GM18526 (cell line): ENCODE measurements around the gene CCND2.

Source experiments
- POLR2A ChIP-seq: IDR thresholded peaks from 3 replicates; pipeline ENCODE4 v1.6.1; 2011; ENCODE audit not compliant: insufficient read length; ENCODE audit errors: extremely low read depth

Gene CCND2

DNA sequence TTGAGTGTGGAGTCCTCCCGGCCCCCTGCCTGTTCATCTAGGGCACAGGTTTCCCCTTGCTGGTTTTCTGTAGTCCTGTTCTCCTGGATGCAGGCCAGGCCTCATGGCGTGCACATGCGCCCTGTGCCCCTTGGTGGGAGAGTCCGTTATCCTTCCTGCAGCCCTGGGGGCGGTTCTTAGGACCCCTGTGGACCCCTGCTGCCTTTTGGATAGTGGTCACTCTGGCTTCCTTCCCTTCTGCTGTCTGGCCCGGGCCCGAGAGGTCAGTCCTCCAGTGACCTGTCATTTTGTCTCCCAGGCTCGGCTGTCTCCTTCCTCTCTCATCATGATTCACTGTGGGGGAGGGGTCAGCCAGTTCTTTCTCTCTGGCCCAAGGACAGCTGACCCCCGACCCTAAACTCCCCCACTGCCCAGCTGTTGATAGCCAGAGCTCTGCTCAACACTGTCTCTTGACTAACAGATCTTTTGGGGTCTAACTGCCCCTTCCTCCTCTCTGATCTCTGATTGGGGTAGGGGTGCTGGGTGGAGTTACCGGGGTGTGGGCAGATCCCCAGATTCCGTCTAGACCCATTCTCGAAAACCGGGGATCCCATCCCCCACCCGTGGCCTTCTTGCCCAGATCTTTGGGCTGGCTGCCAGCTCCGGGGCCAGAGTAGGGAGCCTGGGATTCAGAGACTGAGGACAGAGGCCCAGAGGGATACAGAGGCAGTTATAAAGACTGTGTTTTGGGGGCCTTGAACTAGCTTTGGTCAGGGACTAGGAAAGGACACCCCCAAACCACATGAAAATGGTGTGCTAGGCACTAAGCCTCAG is 7.0 kb downstream of the CCND2 start:
- TF ChIP-seq POLR2A, result no peak

- TF ChIP-seq POLR2A, result no peak
Measured at GRCh38 chr12:4281173-4281654, 7.7 kb downstream of the CCND2 start.

GRCh38 chr12:4282103-4282891 is 8.7 kb downstream of the CCND2 start:
- TF ChIP-seq POLR2A, result no peak

GRCh38 chr12:4282892-4283511 is 9.4 kb downstream of the CCND2 start:
- TF ChIP-seq POLR2A, result peak; percentile 14

DNA sequence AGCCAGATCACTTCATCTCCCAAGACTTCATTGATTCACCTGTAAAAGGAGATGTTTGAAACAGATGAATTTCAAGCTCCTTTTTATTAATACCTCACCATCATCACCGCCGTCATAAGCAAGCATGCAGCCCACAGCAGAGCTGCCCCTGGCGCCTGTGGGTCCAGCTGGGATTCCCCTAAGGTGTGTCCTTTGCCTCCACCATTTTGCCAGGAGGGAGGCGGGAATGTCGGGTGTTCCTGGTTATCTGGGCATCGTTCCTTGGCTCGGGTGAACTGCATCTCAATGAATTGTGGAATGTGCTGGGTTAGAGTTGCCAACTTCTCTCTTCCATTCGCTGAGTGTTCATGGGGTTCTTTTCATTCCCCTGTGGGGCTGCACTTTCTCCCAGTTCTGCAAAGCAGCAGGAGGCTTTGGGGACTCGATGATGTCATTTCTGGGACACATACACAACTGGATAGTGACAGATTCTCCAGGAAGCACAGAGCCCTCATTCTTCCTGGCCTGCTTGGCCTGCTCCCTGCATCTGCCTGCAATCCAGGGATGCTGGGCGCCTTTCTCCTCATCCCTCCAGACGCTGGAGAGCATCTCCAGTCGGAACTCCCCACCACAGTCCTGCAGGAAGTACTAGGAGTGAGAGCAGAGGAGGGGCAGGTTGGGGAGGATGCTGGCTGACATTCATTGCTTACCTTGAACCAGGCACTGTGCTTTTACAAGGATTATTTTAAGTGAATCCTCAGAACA is 10.1 kb downstream of the CCND2 start:
- peak; percentile 2 for TF ChIP-seq POLR2A

DNA sequence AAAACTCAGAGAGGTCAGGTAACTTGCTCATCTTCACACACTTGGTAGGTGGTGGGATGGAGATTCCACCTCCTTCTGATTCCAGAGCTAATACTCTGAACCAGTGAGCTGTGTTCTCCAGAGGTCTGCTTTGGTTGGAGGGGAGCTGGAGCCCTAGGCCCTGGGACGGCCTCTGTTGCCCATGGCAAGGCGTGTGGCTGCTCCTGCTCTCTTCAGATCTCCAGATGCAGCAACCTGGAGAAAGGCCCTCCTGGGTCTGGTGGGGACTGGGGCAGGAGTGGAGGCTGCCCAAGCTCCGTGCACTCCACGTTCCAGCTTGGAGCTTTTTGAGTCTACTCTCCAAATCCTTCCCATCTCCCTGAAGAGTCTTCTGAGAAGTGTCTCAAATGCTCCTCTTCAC is 10.7 kb downstream of the CCND2 start:
- TF ChIP-seq POLR2A, result no peak

- TF ChIP-seq POLR2A, result no peak
Measured at GRCh38 chr12:4285070-4285469, 11.5 kb downstream of the CCND2 start.

DNA sequence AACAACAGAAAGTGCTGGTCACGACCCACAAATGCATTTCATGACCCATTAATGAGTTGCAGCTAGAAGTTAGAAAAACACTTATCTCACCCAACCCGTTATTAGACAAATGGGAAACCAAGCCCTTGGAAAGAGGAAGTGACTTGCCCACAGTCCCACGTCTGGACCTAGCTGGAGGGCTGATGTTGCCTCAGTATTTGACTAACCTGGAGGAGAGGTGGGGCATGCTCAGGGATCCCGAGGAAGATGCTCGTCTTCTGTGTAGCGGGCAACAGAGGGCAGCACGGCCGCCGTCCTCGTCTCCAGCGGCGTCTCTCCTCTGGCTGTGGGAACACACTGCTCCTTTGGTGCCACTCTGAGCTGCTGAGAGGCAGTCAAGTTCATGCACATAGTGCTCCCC is 12.7 kb downstream of the CCND2 start:
- TF ChIP-seq POLR2A, result no peak

- TF ChIP-seq POLR2A, result no peak
Measured at GRCh38 chr12:4286771-4287317, 13.3 kb downstream of the CCND2 start.

DNA sequence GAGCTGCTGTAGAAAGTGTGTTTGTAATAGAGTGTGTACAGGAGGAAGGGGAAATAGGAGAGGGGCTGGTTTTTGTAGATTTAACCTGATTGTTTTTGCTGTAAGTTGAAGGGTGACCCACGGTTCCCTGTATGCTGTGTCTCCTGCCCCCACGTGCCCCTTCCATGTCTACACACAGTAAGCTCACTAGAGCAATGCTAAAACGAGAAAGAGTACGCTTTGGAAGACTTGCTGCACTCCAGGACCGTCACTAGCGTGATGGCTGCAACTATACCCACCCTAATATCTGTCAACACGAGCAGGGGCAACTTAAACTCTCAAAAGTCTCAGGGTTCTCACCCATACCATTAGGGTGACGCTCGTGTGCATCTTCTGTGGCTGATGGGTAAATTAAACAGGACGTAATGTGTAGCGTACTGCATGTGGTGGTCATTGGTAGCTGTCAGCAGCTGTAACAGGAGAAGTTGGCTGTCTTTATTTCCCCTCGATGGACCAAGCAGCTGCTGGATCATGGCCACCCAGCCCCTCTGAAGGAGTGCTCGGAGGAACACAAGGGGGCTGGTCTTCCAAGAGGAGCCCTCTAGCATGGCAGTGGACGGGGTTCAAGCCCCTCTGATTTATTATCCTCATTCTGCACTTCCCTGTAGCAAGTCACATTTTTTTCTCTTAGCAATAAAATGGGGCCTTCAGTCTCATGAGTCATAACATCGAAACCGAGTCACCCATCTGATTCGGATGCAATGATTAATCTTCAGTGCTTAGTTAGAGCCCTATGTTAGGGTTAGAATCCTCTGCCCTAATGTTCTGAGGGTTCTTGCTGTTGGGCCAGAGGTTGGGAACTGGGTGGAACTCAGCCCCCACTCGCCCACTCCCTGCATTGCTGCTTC is 14.0 kb downstream of the CCND2 start:
- no peak for TF ChIP-seq POLR2A

DNA sequence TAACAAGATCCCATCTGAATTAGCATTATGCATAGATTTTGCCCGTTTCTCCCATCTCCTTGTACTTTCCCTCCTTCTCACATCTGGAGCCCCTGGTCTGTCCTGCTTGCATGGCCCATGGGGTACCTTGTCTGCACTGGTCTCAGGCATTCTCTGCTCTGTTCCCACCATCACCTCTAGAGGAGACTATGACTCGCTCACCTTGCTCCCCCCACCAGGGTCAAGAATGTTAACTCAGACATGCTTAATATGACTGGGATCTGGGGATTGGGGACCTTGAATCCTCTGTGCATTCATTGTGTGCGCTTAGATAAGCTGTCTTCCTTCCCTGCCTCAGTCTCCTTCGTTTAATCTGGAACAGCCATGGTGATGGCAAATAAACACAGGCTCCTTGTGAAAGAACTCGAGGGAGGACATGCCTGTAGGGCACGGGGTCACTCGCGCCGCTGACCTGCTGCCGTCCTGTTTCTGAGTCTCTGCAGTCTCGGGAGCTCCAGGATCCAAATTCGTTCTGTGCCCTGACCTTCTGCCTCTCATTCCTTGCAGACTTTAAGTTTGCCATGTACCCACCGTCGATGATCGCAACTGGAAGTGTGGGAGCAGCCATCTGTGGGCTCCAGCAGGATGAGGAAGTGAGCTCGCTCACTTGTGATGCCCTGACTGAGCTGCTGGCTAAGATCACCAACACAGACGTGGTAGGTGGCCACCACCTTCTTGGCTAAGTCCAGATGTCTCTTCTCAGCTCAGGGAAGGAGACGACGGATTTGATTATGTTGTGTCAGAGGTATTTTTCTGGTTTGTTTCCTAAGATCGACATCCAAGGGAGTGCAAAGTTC is 15.0 kb downstream of the CCND2 start:
- peak; percentile 7 for TF ChIP-seq POLR2A

- peak; percentile 19 for TF ChIP-seq POLR2A
Measured at GRCh38 chr12:4289231-4289878, 15.8 kb downstream of the CCND2 start.
